Caco-2 (cell line): ENCODE measurements around the gene UST. TPM values are rescaled to one million over a fixed set of nuclear protein-coding genes. Genes with fewer than 3 reads are reported as not detected.

Experiments used
- BruUV-seq: library from RNA; stranded (reverse); fragments of 400-500 nt; replicated peaks from 2 replicates; lab custom pipeline; 2021; lab: Mats Ljungman, UMichigan
- CTCF ChIA-PET: fragments of 300-600 bp; sonication (Branson Sonifier 250); formaldehyde crosslinking; loops from one replicate; lab custom pipeline; 2022; ENCODE audit warnings: antibody characterized with exemption; lab: Charles Lee
- POLR2A ChIA-PET: fragments of 300-600 bp; sonication (Branson Sonifier 250); formaldehyde crosslinking; loops from one replicate; lab custom pipeline; 2022; ENCODE audit warnings: antibody characterized with exemption; lab: Charles Lee
- DNase-seq, 2 experiments: peaks; one replicate each; pipeline versions ENCODE4 v3.0.0 to v3.0.0-alpha.2; 2020 to 2022
- H3K27me3 ChIP-seq: replicated peaks from 2 replicates; pipeline ENCODE4 v1.6.0; 2011; ENCODE audit warnings: low read length; ENCODE audit not compliant: control insufficient read depth, insufficient read depth
- H3K36me3 ChIP-seq: 2 replicates; pipeline ENCODE4 v1.5.1; 2011; ENCODE audit warnings: low read length; ENCODE audit not compliant: control insufficient read depth, insufficient read depth
- H3K4me1 ChIP-seq: fragments of 250-450 bp; sonication (Bioruptor Pico); 2 replicates; pipeline ENCODE4 v1.5.1; 2020; ENCODE audit warnings: mild to moderate bottlenecking
- H3K4me3 ChIP-seq: 2 replicates; pipeline ENCODE4 v1.5.1; 2011; ENCODE audit warnings: low read depth, mild to moderate bottlenecking, control low read depth, low read length
- H3K9me3 ChIP-seq: fragments of 250-450 bp; sonication (Bioruptor Pico); 2 replicates; pipeline ENCODE4 v1.5.1; 2020; ENCODE audit warnings: mild to moderate bottlenecking, moderate library complexity
- H3K27ac Mint-ChIP-seq: one replicate; pipeline ENCODE4 v1.8.0; 2022; ENCODE audit warnings: mixed read lengths; ENCODE audit not compliant: unreplicated experiment
- H3K27me3 Mint-ChIP-seq: one replicate; pipeline ENCODE4 v1.8.0; 2022; ENCODE audit warnings: mixed read lengths; ENCODE audit not compliant: insufficient read depth, unreplicated experiment
- H3K36me3 Mint-ChIP-seq: one replicate; pipeline ENCODE4 v1.8.0; 2022; ENCODE audit warnings: mild to moderate bottlenecking, mixed read lengths; ENCODE audit not compliant: insufficient read depth, unreplicated experiment
- H3K4me1 Mint-ChIP-seq: one replicate; pipeline ENCODE4 v1.8.0; 2022; ENCODE audit warnings: low read depth, mixed read lengths; ENCODE audit not compliant: unreplicated experiment
- H3K4me3 Mint-ChIP-seq: one replicate; pipeline ENCODE4 v1.8.0; 2022; ENCODE audit warnings: mild to moderate bottlenecking, moderate library complexity, mixed read lengths; ENCODE audit not compliant: unreplicated experiment
- H3K9me3 Mint-ChIP-seq: one replicate; pipeline ENCODE4 v1.8.0; 2022; ENCODE audit warnings: mixed read lengths; ENCODE audit not compliant: unreplicated experiment
- intact Hi-C: fragments of 100-400 bp; cut with micrococcal nuclease; formaldehyde crosslinking; loops from one replicate; pipeline ENCODE4 v1.10.0; 2022; ENCODE audit not compliant: unreplicated experiment
- total RNA-seq: library from RNA; stranded (reverse); gene quantifications from 2 replicates; pipeline ENCODE4 v1.2.3, GENCODE V29; 2022
- TF ChIP-seq, protein P1 (sequence below), 2 experiments: fragments of 200-600 bp in 1 of 2; IDR thresholded peaks; 1 replicate in 1 of 2; 2 replicates in 1 of 2; pipeline versions ENCODE4 v1.5.1 to v1.8.0; 2011 to 2022; ENCODE audit warnings: antibody characterized with exemption in 1 of 2, control low read depth in 1 of 2, inconsistent platforms in 1 of 2, low read depth in 1 of 2, low read length in 1 of 2, mild to moderate bottlenecking in 1 of 2, moderate library complexity in 1 of 2; ENCODE audit not compliant: insufficient read depth in 1 of 2, severe bottlenecking in 1 of 2, unreplicated experiment in 1 of 2

UST gene
- total RNA-seq, 1 experiment from 2014 or later, result not detected

DNA sequence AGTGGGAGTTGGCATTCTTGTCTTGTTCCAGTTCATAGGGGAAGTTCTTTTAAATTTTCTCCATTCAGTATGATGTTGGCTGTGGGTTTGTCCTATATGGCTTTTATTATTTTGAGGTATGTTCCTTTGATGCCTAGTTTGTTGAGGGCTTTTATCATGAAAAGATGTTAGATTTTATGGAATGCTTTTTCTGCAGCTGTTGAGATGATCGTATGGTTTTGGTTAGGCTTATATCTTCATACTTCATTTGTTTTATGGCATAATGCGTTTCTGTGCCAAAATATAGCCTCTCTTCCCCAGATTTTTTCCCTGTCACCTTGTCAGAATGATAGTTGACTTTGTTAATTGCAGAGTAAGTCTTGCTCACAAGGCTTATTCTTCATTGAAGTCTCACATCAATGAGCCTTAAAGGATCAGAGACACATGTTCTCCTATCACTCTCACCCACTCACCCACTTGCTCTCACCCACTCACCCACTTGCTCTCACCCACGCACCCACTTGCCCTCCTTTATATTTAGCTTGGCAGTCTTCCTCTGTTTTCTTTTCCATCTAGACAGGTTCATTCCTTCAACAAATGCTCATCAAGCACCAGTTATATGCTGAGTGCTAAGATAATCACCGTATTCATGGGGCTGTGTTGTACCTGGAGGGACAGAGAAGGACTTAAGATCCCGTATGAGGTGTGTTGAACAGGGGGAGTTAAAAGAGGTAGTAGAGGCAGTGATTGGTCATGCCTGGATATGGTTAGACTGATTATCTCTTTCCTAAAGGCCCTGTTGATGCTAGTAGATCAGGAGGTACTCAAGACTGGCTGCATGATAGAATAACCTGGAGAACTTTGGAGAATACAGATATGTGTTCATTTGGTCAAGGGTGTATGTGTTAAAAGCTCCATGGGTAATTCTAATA lies 19.3 kb downstream of the UST start:
- no peaks in the 10 kb centered on the region for H3K36me3 Mint-ChIP-seq
- no peak overlapping the region for H3K4me3 Mint-ChIP-seq
- POLR2A ChIA-PET, result no interaction called here
- peaks cover 3% of the 10 kb centered on the region; the same call in 1 of the 2 replicates for H3K27me3 ChIP-seq
- H3K4me1 Mint-ChIP-seq, result peaks cover 12% of the 10 kb centered on the region
- peaks cover 9% of the 10 kb centered on the region for H3K9me3 Mint-ChIP-seq
- H3K27me3 Mint-ChIP-seq, result peaks cover 10% of the 10 kb centered on the region
- H3K27ac Mint-ChIP-seq, result no peak overlapping the region
- DNase-seq, result no peak
- no peak overlapping the region for H3K4me3 ChIP-seq
- TF ChIP-seq, protein P1, sequence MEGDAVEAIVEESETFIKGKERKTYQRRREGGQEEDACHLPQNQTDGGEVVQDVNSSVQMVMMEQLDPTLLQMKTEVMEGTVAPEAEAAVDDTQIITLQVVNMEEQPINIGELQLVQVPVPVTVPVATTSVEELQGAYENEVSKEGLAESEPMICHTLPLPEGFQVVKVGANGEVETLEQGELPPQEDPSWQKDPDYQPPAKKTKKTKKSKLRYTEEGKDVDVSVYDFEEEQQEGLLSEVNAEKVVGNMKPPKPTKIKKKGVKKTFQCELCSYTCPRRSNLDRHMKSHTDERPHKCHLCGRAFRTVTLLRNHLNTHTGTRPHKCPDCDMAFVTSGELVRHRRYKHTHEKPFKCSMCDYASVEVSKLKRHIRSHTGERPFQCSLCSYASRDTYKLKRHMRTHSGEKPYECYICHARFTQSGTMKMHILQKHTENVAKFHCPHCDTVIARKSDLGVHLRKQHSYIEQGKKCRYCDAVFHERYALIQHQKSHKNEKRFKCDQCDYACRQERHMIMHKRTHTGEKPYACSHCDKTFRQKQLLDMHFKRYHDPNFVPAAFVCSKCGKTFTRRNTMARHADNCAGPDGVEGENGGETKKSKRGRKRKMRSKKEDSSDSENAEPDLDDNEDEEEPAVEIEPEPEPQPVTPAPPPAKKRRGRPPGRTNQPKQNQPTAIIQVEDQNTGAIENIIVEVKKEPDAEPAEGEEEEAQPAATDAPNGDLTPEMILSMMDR (IDR thresholded peaks at IDR 0.05; ENCODE audit: insufficient read depth in 1 of 2, low read depth in 1 of 2, low read length in 1 of 2, severe bottlenecking in 1 of 2, unreplicated experiment in 1 of 2), result no peak
- no peaks in the 10 kb centered on the region for H3K36me3 ChIP-seq
- intact Hi-C loops, result no loop called here
- no TSS peak for BruUV-seq
- peaks cover 8% of the 10 kb centered on the region for H3K4me1 ChIP-seq
- CTCF ChIA-PET, result no interaction called here
- peaks cover 2% of the 10 kb centered on the region; the same call in 1 of the 2 replicates for H3K9me3 ChIP-seq

DNA sequence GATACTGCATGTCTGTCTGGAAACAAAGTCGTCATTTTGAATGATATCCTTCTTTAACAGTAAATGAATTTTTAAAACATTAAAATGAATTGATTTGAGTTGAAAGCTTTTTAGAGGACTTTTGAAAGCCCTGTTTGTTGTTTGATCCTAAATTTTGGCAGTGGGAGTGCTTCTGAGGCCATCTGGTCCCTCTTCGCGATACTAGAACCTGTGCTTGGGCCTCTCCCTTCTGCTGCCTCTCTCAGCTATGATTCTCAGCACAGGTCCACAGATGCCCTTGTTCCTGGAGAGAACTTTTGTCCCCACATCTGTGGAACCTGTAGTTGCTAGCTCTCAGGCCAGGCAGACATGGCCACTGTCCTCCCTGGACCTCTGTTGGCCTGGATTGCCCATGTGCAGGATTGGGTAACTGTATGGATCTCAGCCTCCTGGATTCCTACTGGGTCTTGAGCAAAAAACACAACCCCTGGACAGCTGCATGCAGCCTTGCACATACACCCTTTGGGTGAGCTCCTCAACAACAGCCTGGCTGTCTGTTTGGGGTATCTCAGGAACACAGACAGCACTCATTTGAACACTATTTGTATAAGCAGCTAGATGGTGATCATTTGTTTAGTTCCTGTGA lies 21.9 kb downstream of the UST start:
- H3K4me1 ChIP-seq, result peaks cover 8% of the 10 kb centered on the region
- POLR2A ChIA-PET, result no interaction called here
- Mint-ChIP-seq H3K4me1 (peaks cover 12% of the 10 kb centered on the region), H3K27me3 (peaks cover 7% of the 10 kb centered on the region), H3K36me3 (no peaks in the 10 kb centered on the region), H3K9me3 (peaks cover 9% of the 10 kb centered on the region), H3K4me3 (no peak overlapping the region), H3K27ac (no peak overlapping the region)
- H3K27me3 ChIP-seq, result peaks cover 3% of the 10 kb centered on the region; the same call in 1 of the 2 replicates
- TF ChIP-seq, protein P1 (IDR thresholded peaks at IDR 0.05; ENCODE audit: insufficient read depth in 1 of 2, low read depth in 1 of 2, low read length in 1 of 2, severe bottlenecking in 1 of 2, unreplicated experiment in 1 of 2), result no peak
- intact Hi-C loops, result no loop called here
- H3K36me3 ChIP-seq, result no peaks in the 10 kb centered on the region
- CTCF ChIA-PET, result no interaction called here
- H3K4me3 ChIP-seq, result no peak overlapping the region
- peaks cover 2% of the 10 kb centered on the region; the same call in 1 of the 2 replicates for H3K9me3 ChIP-seq
- BruUV-seq, result no TSS peak
- DNase-seq, result no peak

GRCh38 chr6:148769304-148769968 lies 22.6 kb downstream of the UST start:
- CTCF ChIA-PET, result no interaction called here
- no peaks in the 10 kb centered on the region for H3K36me3 ChIP-seq
- no TSS peak for BruUV-seq
- no peak overlapping the region for H3K4me3 ChIP-seq
- peaks cover 3% of the 10 kb centered on the region; the same call in 1 of the 2 replicates for H3K27me3 ChIP-seq
- H3K9me3 ChIP-seq, result peaks cover 2% of the 10 kb centered on the region; the same call in 1 of the 2 replicates
- DNase-seq, result no peak
- no peak overlapping the region for H3K27ac Mint-ChIP-seq
- no peaks in the 10 kb centered on the region for H3K36me3 Mint-ChIP-seq
- intact Hi-C loops, result no loop called here
- peaks cover 7% of the 10 kb centered on the region for H3K4me1 ChIP-seq
- H3K4me1 Mint-ChIP-seq, result peaks cover 10% of the 10 kb centered on the region
- POLR2A ChIA-PET, result no interaction called here
- H3K9me3 Mint-ChIP-seq, result peaks cover 9% of the 10 kb centered on the region
- no peak overlapping the region for H3K4me3 Mint-ChIP-seq
- TF ChIP-seq, protein P1 (IDR thresholded peaks at IDR 0.05; ENCODE audit: insufficient read depth in 1 of 2, low read depth in 1 of 2, low read length in 1 of 2, severe bottlenecking in 1 of 2, unreplicated experiment in 1 of 2), result no peak
- H3K27me3 Mint-ChIP-seq, result peaks cover 8% of the 10 kb centered on the region
